ENCODE measurements around the gene ATG9A.

DNA sequence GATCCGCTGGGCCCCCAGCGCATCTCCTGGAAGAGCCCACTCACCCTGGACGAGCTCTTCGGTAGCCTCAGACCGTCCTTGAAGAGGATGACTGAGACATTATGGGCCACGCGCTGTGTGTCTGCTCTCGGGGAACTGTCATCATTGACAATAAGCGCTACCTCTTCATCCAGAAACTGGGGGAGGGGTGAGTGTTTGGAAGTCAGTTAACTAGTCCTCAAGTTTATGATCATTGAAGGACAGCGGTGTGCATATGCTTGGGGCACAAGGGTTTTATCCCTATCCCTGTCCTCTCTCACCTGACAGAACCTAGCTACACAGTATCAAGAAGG, 16.4 kb upstream of the ATG9A start:
- TF ChIP-seq, protein P1, sequence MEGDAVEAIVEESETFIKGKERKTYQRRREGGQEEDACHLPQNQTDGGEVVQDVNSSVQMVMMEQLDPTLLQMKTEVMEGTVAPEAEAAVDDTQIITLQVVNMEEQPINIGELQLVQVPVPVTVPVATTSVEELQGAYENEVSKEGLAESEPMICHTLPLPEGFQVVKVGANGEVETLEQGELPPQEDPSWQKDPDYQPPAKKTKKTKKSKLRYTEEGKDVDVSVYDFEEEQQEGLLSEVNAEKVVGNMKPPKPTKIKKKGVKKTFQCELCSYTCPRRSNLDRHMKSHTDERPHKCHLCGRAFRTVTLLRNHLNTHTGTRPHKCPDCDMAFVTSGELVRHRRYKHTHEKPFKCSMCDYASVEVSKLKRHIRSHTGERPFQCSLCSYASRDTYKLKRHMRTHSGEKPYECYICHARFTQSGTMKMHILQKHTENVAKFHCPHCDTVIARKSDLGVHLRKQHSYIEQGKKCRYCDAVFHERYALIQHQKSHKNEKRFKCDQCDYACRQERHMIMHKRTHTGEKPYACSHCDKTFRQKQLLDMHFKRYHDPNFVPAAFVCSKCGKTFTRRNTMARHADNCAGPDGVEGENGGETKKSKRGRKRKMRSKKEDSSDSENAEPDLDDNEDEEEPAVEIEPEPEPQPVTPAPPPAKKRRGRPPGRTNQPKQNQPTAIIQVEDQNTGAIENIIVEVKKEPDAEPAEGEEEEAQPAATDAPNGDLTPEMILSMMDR (IDR thresholded peaks at IDR 0.05): no peak
- TF ChIP-seq POLR2A (IDR thresholded peaks at IDR 0.05): no peak

Measured in uterus (tissue), 2 donors.